Activated T-helper 9 cell treated with anti-CD3 and anti-CD28 coated beads, Interleukin-2, amount 50 U/mL, for 16 hours (primary cell): ENCODE results near the gene ADCY6.

Experiments
- DNase-seq: peaks from one replicate; pipeline ENCODE4 v3.0.0-alpha.2; 2020; ENCODE audit warnings: low read depth

The ADCY6 gene

DNA sequence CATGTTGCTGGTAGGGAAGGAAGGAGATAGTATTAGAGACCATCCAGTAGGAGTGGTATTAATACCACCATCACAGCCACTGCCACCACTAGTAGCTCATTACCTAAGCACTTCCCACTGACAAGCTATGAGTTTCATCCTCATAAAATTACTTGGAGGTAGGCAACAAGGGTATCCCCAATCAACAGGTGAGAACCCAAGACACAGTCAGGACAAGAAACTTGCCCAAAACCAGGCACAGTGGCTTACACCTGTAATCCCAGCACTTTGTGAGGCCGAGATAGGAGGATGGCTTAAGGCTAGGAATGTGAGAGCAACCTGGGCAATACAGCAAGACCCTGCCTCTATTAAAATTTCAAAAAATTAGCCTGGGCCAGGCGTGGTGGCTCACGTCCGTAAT lies 5.5 kb downstream of the ADCY6 start:
- DNase-seq = no peak

GRCh38 chr12:48782457-48783395 lies 6.2 kb downstream of the ADCY6 start:
- no peak for DNase-seq

GRCh38 chr12:48781750-48782456 lies 7.0 kb downstream of the ADCY6 start:
- no peak for DNase-seq

DNA sequence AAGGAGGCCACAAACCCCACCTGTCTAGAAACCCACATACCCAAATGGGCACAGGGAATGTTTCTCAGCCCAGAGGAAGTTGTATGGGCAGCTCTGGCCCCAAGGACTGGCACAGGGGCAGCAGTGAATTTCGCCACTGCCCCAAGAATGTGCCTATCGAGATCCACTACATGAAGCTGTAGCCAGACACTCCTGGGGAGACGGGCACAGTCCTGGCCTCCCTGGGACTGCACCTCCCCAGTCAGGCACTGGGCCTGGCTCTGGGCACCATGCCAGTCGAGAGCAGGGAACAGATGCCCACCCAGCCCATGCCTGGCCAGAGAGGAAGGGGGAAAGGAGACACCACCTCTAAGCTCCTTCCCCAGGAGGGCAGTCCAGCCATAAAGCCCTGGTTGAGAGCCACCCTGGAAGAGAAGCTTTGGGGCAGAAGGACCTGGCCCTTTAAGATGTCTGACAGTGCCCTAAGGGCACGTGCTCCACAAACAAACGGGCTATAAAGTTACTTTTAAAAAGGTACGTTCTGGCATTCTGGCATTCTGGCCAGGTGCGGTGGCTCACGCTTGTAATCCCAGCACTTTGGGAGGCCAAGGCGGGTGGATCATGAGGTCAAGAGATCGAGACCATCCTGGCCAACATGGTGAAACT lies 8.4 kb downstream of the ADCY6 start:
- no peak for DNase-seq

- DNase-seq = no peak
Measured at GRCh38 chr12:48779869-48780268, 9.0 kb downstream of the ADCY6 start.

DNA sequence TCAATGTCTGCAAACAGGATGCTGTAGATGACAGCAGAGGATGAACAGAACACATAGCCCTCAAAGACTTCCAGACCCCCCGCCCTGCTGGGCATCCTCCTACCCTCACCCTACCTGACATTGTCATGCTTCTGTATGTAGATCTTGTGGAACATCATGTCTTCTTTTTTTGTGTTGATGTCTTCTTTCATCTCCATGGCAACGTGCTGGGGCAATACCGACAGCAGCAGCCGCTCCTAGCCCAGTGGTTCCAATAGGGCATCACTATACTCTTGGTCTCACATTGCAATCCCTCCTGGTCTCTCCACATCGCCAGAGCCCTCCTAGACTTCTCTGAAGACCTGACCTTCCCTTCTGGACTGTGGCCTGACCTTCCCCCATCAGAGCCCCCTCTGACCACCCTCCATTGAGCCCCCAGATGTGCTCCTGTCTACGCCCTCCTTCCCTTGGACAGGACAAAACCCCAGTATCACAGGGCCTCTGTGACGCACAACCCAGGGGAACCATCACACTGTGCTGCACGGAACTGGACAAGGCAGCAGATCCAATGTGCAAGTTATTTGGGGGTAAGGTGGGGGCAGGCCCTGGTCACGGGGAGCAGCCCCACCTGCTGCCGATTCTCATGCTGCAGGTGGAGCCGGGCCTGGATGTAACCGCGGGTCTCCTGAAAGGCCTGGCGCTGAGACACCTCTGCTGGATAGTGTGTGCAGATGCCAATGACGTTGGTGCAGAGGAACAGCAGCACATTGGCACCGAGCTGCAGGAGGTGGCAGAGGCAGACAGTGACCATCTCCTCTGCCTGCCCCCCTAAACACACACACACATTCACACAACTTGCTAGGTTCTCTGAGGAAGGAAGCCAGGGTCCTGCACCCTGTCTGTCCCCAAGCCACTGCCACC lies 11.1 kb downstream of the ADCY6 start:
- DNase-seq = no peak

DNA sequence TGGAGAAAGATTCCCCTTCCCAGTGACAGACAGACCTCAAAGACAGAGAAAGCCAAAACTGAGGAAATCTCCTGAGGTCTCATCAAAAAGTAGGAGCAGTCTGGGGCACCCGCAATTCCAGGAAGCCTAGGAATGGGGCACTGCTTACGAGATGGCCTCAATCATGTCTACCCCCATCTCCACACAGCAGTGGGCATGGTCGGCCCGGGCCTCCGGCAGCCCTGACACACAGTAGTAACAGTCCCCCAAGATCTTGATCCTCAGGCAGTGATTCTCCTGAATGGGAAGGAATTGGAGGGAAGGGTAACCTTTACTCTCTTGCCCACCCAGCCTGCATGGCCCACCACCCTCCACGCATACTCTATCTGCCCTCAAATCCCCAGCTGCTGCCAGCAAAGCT lies 11.9 kb downstream of the ADCY6 start:
- DNase-seq = no peak

DNA sequence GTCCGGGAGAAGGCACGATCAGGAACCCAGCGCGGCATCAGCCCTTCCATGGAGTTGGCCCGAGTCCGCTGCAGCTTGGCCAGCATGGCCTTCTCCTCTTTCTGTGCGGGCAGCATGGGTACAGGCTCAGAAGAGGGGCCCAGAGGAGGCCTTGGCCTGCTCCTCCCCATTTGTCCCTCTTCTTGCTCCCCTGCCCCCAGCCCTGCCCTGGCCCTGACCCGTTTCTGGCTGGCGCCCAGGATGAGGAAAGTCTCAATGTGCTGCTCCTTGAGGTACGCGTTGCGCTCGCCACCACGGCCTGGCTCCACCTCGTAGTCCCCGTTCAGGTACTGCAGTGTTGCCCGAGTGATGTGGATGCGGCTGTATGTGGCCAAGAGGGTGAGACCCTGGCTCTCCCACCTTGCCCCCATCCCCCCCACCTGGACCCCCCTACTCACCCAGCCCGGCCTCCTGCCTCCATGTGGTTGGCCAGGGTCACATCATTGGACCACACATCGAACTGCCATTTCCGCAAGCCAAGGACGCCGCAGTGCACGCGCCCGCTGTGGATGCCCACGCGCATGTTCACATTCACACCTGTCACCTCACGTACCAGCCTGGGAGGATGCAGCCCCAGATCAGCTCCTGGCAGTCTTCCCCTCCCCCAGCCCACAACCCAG lies 12.8 kb downstream of the ADCY6 start:
- no peak for DNase-seq

GRCh38 chr12:48775299-48775698 lies 13.6 kb downstream of the ADCY6 start:
- no peak for DNase-seq

- DNase-seq = no peak
Measured at GRCh38 chr12:48774516-48774915, 14.4 kb downstream of the ADCY6 start.

GRCh38 chr12:48773686-48774085 lies 15.2 kb downstream of the ADCY6 start:
- DNase-seq = no peak

- DNase-seq = no peak
Measured at GRCh38 chr12:48771588-48772112, 17.2 kb downstream of the ADCY6 start.

GRCh38 chr12:48770756-48771155 lies 18.1 kb downstream of the ADCY6 start:
- no peak for DNase-seq

- DNase-seq = no peak
Measured at GRCh38 chr12:48768736-48769135, 20.2 kb downstream of the ADCY6 start.

DNA sequence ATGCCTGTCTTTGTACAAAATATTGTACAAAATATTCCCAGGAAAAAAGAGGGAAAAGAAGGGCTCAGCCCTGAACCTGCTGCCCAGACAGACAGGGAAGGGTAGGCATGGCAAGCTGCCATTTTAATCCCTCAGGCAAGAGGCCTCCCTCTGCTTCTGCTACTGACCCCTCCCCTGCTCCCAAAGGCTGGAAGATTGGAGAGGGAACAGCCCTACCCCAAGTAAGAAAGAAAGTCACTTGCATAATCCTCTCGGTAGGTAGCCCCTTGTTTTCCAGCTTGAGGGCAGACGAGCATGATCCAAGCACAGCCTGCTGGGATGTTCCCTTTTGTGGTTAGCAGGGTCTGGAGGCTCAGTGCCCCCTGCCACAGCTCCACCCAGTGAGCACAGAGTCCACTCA lies 20.7 kb downstream of the ADCY6 start:
- DNase-seq = no peak

DNA sequence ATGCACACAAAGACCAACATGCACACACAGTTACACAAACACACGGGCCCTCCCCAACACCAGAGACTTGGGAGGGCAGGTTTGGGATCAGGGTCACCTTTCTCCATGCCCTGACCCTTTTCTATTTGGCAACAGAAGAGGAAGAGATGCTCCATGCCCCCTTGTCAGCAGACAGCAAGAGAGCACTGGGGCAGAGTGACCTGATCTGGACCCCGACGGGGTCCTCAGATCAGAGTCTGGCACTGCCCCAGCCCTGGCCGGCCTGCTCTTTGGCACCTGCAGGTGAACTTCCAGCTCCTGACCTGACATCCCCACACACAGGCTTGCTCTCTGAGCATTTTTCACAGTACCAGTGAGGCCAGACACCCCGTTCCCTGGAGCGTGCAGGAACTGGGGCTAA lies 21.4 kb downstream of the ADCY6 start:
- DNase-seq = no peak

DNA sequence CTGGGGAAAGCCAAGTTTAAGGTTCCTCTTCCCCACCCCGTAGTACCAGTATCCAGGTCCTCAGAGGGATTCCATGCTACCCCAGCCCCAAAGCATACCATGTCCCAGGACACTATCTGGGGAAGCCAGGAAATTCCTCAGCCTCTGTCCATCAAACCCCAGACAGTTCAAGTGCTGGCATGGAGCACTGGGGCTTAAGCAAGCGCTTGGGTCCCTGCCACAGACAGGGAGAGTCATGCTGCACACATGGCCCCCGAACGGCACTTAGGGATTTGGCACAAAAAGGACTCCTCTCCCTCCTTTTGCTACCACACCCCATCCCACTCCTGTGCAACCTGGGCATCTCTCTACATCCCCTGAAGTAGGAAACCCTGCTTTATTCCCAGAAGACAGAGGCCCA lies 21.8 kb downstream of the ADCY6 start:
- no peak for DNase-seq

GRCh38 chr12:48765753-48766162 lies 23.1 kb downstream of the ADCY6 start:
- no peak for DNase-seq

- no peak for DNase-seq
Measured at GRCh38 chr12:48764521-48764920, 24.4 kb downstream of the ADCY6 start.

- no peak for DNase-seq
Measured at GRCh38 chr12:48758737-48759136, 30.2 kb downstream of the ADCY6 start.

DNA sequence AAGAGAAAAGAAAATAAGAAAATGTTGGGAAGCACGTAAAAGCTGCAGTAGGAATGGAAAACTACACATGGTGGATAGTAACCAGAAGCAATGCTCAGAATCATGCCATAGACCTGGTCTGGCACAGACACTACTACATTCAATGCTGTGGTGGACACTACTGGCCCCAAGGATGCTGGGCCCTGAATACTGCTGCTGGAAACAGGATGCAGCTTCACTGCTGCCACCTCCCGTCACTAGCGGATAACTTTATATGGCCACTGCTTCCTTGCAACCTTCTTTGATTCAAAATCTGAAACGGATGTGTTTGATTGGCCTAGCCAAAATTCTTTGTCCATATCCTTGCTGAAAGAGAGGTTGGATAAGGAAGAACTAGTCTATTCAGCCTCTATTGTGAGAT lies 30.7 kb downstream of the ADCY6 start:
- DNase-seq = no peak
